GM12878 (cell line): Measurements from ENCODE around the gene AGFG1. TPM values are rescaled to one million over a fixed set of nuclear protein-coding genes. Genes with fewer than 3 reads are reported as not detected.

Experiments used
- ATAC-seq: fragments of 200-7000 bp; cut with Tn5 transposase; 3 replicates; pipeline ENCODE4 v1.9.1; 2020; ENCODE audit warnings: mild to moderate bottlenecking, moderate library complexity
- BruUV-seq: library from RNA; stranded (reverse); fragments of 400-500 nt; replicated peaks from 2 replicates; lab custom pipeline; 2021; lab: Mats Ljungman, UMichigan
- CTCF ChIA-PET: fragments of 300-600 bp; sonication (Branson Sonifier 250); formaldehyde crosslinking; extraction: SDS; loops from one replicate; lab custom pipeline; 2021; ENCODE audit warnings: inconsistent platforms; lab: Yijun Ruan, JAX
- POLR2A ChIA-PET: fragments of 350-600 bp; formaldehyde crosslinking; extraction: SDS; loops from one replicate; lab custom pipeline; 2021; ENCODE audit warnings: inconsistent platforms; lab: Charles Lee
- RAD21 ChIA-PET: fragments of 300-600 bp; sonication (Branson Sonifier 250); formaldehyde crosslinking; loops from one replicate; lab custom pipeline; 2023; ENCODE audit warnings: antibody characterized with exemption; ENCODE audit not compliant: unreplicated experiment; lab: Charles Lee
- SMC1A ChIA-PET: fragments of 300-600 bp; sonication (Branson Sonifier 250); formaldehyde crosslinking; loops from one replicate; lab custom pipeline; 2023; ENCODE audit not compliant: unreplicated experiment, uncharacterized antibody; lab: Charles Lee
- DNase-seq: peaks from one replicate; pipeline ENCODE4 v3.0.0-alpha.2; 2011; ENCODE audit warnings: low read depth, low spot score
- FAIRE-seq: peaks from 3 replicates; lab custom pipeline; 2011; peaks lifted over from hg19 to GRCh38; lab: Jason Lieb, UNC
- H2AFZ ChIP-seq: 2 replicates; pipeline ENCODE4 v1.6.0; 2011; ENCODE audit warnings: low read depth, low read length, control low read depth; ENCODE audit not compliant: control insufficient read depth
- H3K27ac ChIP-seq: 2 replicates; pipeline ENCODE4 v1.5.1; 2011; ENCODE audit warnings: control low read depth; ENCODE audit not compliant: control insufficient read depth, insufficient read depth
- H3K27me3 ChIP-seq, 2 experiments: replicated peaks in 1 of 2; 2 replicates each; pipeline versions ENCODE4 v1.6.0 to v1.6.1; 2011; ENCODE audit warnings: low read length in 1 of 2; ENCODE audit not compliant: control insufficient read depth in 2 of 2, insufficient read depth in 2 of 2
- H3K36me3 ChIP-seq, 2 experiments: 2 replicates each; pipeline ENCODE4 v1.5.1; 2011; ENCODE audit warnings: low read length in 1 of 2; ENCODE audit not compliant: control insufficient read depth in 2 of 2, insufficient read depth in 2 of 2
- H3K4me1 ChIP-seq: 2 replicates; pipeline ENCODE4 v1.6.1; 2011; ENCODE audit warnings: mild to moderate bottlenecking, low read length, moderate library complexity, mixed read lengths; ENCODE audit not compliant: control insufficient read depth, insufficient read depth
- H3K4me2 ChIP-seq: 2 replicates; pipeline ENCODE4 v1.6.0; 2011; ENCODE audit warnings: control low read depth; ENCODE audit not compliant: control insufficient read depth, insufficient read depth
- H3K4me3 ChIP-seq: fragments of 200-600 bp; sonication (generic); 2 replicates; pipeline ENCODE4 v1.5.1; 2016
- H3K79me2 ChIP-seq: 2 replicates; pipeline ENCODE4 v1.6.0; 2011; ENCODE audit warnings: low read length; ENCODE audit not compliant: control insufficient read depth, insufficient read depth
- H3K9ac ChIP-seq: 2 replicates; pipeline ENCODE4 v1.8.0; 2011; ENCODE audit warnings: low read length, control low read depth, mixed read lengths; ENCODE audit not compliant: control insufficient read depth, insufficient read depth
- H3K9me3 ChIP-seq: replicated peaks from 3 replicates; pipeline ENCODE4 v1.5.1; 2011; ENCODE audit warnings: mild to moderate bottlenecking, low read length; ENCODE audit not compliant: control insufficient read depth, insufficient read depth
- H4K20me1 ChIP-seq: 2 replicates; pipeline ENCODE4 v1.6.0; 2011; ENCODE audit not compliant: control insufficient read depth, insufficient read depth
- CBX5 ChIP-seq: sonication (generic); IDR thresholded peaks from 2 replicates; pipeline ENCODE4 v1.6.1; 2016; ENCODE audit warnings: low read depth, moderate library complexity, mild to moderate bottlenecking, inconsistent platforms
- CEBPZ ChIP-seq: fragments of 150-350 bp; IDR thresholded peaks from 2 replicates; pipeline ENCODE4 v1.6.1; 2016; ENCODE audit warnings: low read depth, low read length
- EP300 ChIP-seq, 2 experiments: fragments of 150-350 bp in 1 of 2; IDR thresholded peaks; 2 replicates each; pipeline ENCODE4 v1.6.1; 2011 to 2012; ENCODE audit warnings: low read depth in 2 of 2, low read length in 2 of 2, borderline replicate concordance in 1 of 2, improper control_type of control experiment in 1 of 2, inconsistent platforms in 1 of 2; ENCODE audit not compliant: control insufficient read depth in 1 of 2
- NFIC ChIP-seq: IDR thresholded peaks from 2 replicates; pipeline ENCODE4 v1.6.1; 2012; ENCODE audit warnings: low read depth, mild to moderate bottlenecking, inconsistent platforms, low read length, moderate library complexity
- SIX5 ChIP-seq: IDR thresholded peaks from 2 replicates; pipeline ENCODE4 v1.6.1; 2011; ENCODE audit warnings: mild to moderate bottlenecking, low read depth, low read length, moderate library complexity; ENCODE audit not compliant: severe bottlenecking
- YY1 ChIP-seq: IDR thresholded peaks from 2 replicates; pipeline ENCODE4 v1.6.1; 2011; ENCODE audit warnings: low read depth, mild to moderate bottlenecking, low read length
- ZNF592 ChIP-seq: fragments of 450-650 bp; IDR thresholded peaks from 2 replicates; pipeline ENCODE4 v1.6.1; 2017; ENCODE audit warnings: mild to moderate bottlenecking, moderate library complexity
- WGBS: methylation state at CpG from one replicate; pipeline ENCODE4 v1.1.6; 2016; ENCODE audit warnings: low lambda C conversion rate; ENCODE audit not compliant: insufficient replicate concordance, insufficient coverage; ENCODE audit errors: missing lambda C conversion rate; 5-methylcytosine and 5-hydroxymethylcytosine counted together
- in situ Hi-C: fragments of 300-500 bp; cut with MboI; formaldehyde crosslinking; loops from 9 replicates; pipeline ENCODE4 v1.14.3; 2018; ENCODE audit warnings: mixed read lengths
- intact Hi-C: fragments of 100-400 bp; cut with micrococcal nuclease; formaldehyde crosslinking; loops from one replicate; pipeline ENCODE4 v1.14.2; 2022; ENCODE audit not compliant: unreplicated experiment
- polyA plus RNA-seq, 11 experiments: library from polyadenylated mRNA; depleted of rRNA in 4 of 11; unstranded in 6 of 11; stranded (reverse) in 5 of 11; fragments of >200 nt; fragmentation: Nextera tagmentation in 4 of 11; fragmentation: Illumina TruSeq in 1 of 11; extraction: Ambion mirVana in 4 of 11; extraction: Trizol in 1 of 11; gene quantifications; 1 replicate in 1 of 11; 2 replicates in 10 of 11; pipeline versions ENCODE4 v1.2.1 to v1.2.3, GENCODE V29; 2011 to 2016; ENCODE audit warnings: inconsistent platforms in 2 of 11, missing spikeins in 2 of 11, low read depth in 1 of 11
- total RNA-seq, 4 experiments: library from RNA; depleted of rRNA in 3 of 4; stranded (reverse); fragments of >200 nt in 3 of 4; fragmentation: Illumina TruSeq in 1 of 4; extraction: Trizol in 1 of 4; gene quantifications; 2 replicates each; pipeline versions ENCODE4 v1.2.1 to v1.2.3, GENCODE V29; 2013 to 2021
- TF ChIP-seq, protein P1 (sequence below): fragments of 450-650 bp; formaldehyde crosslinking; IDR thresholded peaks from 2 replicates; pipeline ENCODE4 v1.4.0; 2020; ENCODE audit warnings: mild to moderate bottlenecking, moderate library complexity

AGFG1 gene
- total and polyA plus RNA-seq, 10 of the 15 experiments (the other 5 are each of a cell fraction or from before 2014, with no cell fraction given), result 7.3 to 243 (median 81.7) TPM

- TF ChIP-seq SIX5, result no peak
These were observed 10.8 kb downstream of the AGFG1 start (continued) for GRCh38 chr2:227482638-227483340.

- ATAC-seq (no peak), FAIRE-seq (no peak), DNase-seq (no peak)
- no peak overlapping the region for H3K9ac ChIP-seq
- BruUV-seq, result no TSS peak
- H3K27ac ChIP-seq, result no peak overlapping the region
- 95% methylated on average over 1 of the region's 1 CpG for WGBS
- H2AFZ ChIP-seq, result no peak overlapping the region
- ChIA-PET CTCF (interaction anchor here (1.0 to 2.2 kb wide), 6 partner anchors 10 to 173 kb away, joined by 3 to 10 read pairs (median 4); no protein-coding TSS in a partner anchor), POLR2A (interaction anchor here (0.6 to 1.9 kb wide), 8 partner anchors 14 to 356 kb away, joined by 3 to 7 read pairs (median 4); no protein-coding TSS in a partner anchor), SMC1A (interaction anchor here (0.6 to 2.8 kb wide), 12 partner anchors 9 to 371 kb away, joined by 3 to 13 read pairs (median 3); no protein-coding TSS in a partner anchor), RAD21 (interaction anchor here (0.7 to 1.3 kb wide), 5 partner anchors 10 to 281 kb away, joined by 3 read pairs; no protein-coding TSS in a partner anchor)
- in situ Hi-C loops, result no loop called here
- H3K27me3 ChIP-seq, result no peaks in the 10 kb centered on the region
- intact Hi-C loops, result no loop called here
- no peak overlapping the region for H3K4me2 ChIP-seq
- H3K36me3 ChIP-seq, result no peaks in the 10 kb centered on the region
- H3K4me3 ChIP-seq, result no peak overlapping the region
- peaks cover 25% of the 10 kb centered on the region; the same call in 1 of the 2 replicates for H3K4me1 ChIP-seq
- peaks cover 95% of the 10 kb centered on the region for H3K79me2 ChIP-seq
- no peaks in the 10 kb centered on the region for H4K20me1 ChIP-seq
- peaks cover 3% of the 10 kb centered on the region; the same call in 2 of the 3 replicates for H3K9me3 ChIP-seq
- TF ChIP-seq YY1 (no peak), CBX5 (no peak), NFIC (no peak), EP300 (IDR thresholded peaks at IDR 0.05; ENCODE audit: borderline replicate concordance in 1 of 2, control insufficient read depth in 1 of 2, low read depth in 2 of 2, low read length in 2 of 2) (no peak), ZNF592 (no peak), CEBPZ (no peak)
- TF ChIP-seq, protein P1, sequence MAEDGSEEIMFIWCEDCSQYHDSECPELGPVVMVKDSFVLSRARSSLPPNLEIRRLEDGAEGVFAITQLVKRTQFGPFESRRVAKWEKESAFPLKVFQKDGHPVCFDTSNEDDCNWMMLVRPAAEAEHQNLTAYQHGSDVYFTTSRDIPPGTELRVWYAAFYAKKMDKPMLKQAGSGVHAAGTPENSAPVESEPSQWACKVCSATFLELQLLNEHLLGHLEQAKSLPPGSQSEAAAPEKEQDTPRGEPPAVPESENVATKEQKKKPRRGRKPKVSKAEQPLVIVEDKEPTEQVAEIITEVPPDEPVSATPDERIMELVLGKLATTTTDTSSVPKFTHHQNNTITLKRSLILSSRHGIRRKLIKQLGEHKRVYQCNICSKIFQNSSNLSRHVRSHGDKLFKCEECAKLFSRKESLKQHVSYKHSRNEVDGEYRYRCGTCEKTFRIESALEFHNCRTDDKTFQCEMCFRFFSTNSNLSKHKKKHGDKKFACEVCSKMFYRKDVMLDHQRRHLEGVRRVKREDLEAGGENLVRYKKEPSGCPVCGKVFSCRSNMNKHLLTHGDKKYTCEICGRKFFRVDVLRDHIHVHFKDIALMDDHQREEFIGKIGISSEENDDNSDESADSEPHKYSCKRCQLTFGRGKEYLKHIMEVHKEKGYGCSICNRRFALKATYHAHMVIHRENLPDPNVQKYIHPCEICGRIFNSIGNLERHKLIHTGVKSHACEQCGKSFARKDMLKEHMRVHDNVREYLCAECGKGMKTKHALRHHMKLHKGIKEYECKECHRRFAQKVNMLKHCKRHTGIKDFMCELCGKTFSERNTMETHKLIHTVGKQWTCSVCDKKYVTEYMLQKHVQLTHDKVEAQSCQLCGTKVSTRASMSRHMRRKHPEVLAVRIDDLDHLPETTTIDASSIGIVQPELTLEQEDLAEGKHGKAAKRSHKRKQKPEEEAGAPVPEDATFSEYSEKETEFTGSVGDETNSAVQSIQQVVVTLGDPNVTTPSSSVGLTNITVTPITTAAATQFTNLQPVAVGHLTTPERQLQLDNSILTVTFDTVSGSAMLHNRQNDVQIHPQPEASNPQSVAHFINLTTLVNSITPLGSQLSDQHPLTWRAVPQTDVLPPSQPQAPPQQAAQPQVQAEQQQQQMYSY (CRISPR knock-in tag), result no peak
These were observed 13.5 kb downstream of the AGFG1 start for GRCh38 chr2:227485429-227485828.
